MCF 10A (cell line): ENCODE results near the gene TDRD6. TPM values are rescaled to one million over a fixed set of nuclear protein-coding genes. Genes with fewer than 3 reads are reported as not detected.

Experiments
- BruUV-seq: library from RNA; stranded (reverse); fragments of 400-500 nt; replicated peaks from 2 replicates; lab custom pipeline; 2021; lab: Mats Ljungman, UMichigan
- CTCF ChIA-PET: fragments of 300-600 bp; sonication (Branson Sonifier 250); formaldehyde crosslinking; extraction: SDS; loops from one replicate; lab custom pipeline; 2021; ENCODE audit warnings: antibody characterized with exemption, inconsistent platforms; lab: Yijun Ruan, JAX
- POLR2A ChIA-PET: fragments of 300-600, 350-650 bp; sonication (Branson Sonifier 250); formaldehyde crosslinking; extraction: SDS; loops from one replicate; lab custom pipeline; 2020; ENCODE audit warnings: antibody characterized with exemption, inconsistent platforms; lab: Yijun Ruan, JAX
- DNase-seq: peaks from one replicate; pipeline ENCODE4 v3.0.0-alpha.2; 2018; ENCODE audit not compliant: unreplicated experiment
- H3K27ac Mint-ChIP-seq: one replicate; pipeline ENCODE4 v1.8.0; 2022; ENCODE audit warnings: mild to moderate bottlenecking, low read depth, mixed read lengths; ENCODE audit not compliant: unreplicated experiment
- H3K27me3 Mint-ChIP-seq: one replicate; pipeline ENCODE4 v1.8.0; 2022; ENCODE audit warnings: mixed read lengths; ENCODE audit not compliant: insufficient read depth, unreplicated experiment
- H3K36me3 Mint-ChIP-seq: one replicate; pipeline ENCODE4 v1.8.0; 2022; ENCODE audit warnings: mild to moderate bottlenecking, moderate library complexity, mixed read lengths; ENCODE audit not compliant: insufficient read depth, unreplicated experiment
- H3K4me1 Mint-ChIP-seq: one replicate; pipeline ENCODE4 v1.8.0; 2022; ENCODE audit warnings: mixed read lengths; ENCODE audit not compliant: insufficient read depth, unreplicated experiment
- H3K4me3 Mint-ChIP-seq: one replicate; pipeline ENCODE4 v1.8.0; 2022; ENCODE audit warnings: mild to moderate bottlenecking, moderate library complexity, mixed read lengths; ENCODE audit not compliant: unreplicated experiment
- H3K9me3 Mint-ChIP-seq: one replicate; pipeline ENCODE4 v1.8.0; 2022; ENCODE audit warnings: mixed read lengths; ENCODE audit not compliant: unreplicated experiment
- intact Hi-C: fragments of 100-400 bp; cut with micrococcal nuclease; formaldehyde crosslinking; loops from 2 replicates; pipeline ENCODE4 v1.14.1; 2022
- total RNA-seq: library from RNA; stranded (reverse); gene quantifications from 2 replicates; pipeline ENCODE4 v1.2.3, GENCODE V29; 2022
- TF ChIP-seq, protein P1 (sequence below): fragments of 200-600 bp; IDR thresholded peaks from one replicate; pipeline ENCODE4 v1.8.0; 2022; ENCODE audit warnings: antibody characterized with exemption, mild to moderate bottlenecking; ENCODE audit not compliant: unreplicated experiment

The TDRD6 gene
- total RNA-seq, 1 experiment from 2014 or later, result 0.56 TPM

DNA sequence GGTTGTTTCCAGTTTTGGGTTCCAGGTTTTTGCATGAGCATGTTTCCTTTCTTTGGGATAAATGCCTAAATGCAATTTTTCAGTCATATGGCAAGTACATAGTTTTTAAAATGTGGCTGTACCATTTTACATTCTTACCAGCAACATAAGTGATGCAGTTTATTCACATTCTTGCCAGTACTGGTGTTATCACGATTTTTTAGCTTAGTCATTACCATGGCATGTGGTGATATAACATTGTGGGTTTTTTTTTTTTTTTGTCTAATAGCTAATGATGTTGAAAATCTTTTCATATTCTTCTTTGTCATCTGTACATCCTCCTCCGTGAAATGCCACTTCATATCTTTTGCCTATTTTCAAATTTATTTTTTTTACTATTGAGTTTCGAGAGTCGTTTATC is 2.9 kb upstream of the TDRD6 start:
- no peaks in the 10 kb centered on the region for H3K9me3 Mint-ChIP-seq
- POLR2A ChIA-PET, result interaction anchor here (0.7 kb wide), 2 partner anchors 33 to 1522 kb away, joined by 3 read pairs; no protein-coding TSS in a partner anchor
- H3K4me3 Mint-ChIP-seq, result no peak overlapping the region
- CTCF ChIA-PET, result interaction anchor here (0.7 kb wide), 1 partner anchor 76 kb away, joined by 3 read pairs; no protein-coding TSS in a partner anchor
- TF ChIP-seq, protein P1, sequence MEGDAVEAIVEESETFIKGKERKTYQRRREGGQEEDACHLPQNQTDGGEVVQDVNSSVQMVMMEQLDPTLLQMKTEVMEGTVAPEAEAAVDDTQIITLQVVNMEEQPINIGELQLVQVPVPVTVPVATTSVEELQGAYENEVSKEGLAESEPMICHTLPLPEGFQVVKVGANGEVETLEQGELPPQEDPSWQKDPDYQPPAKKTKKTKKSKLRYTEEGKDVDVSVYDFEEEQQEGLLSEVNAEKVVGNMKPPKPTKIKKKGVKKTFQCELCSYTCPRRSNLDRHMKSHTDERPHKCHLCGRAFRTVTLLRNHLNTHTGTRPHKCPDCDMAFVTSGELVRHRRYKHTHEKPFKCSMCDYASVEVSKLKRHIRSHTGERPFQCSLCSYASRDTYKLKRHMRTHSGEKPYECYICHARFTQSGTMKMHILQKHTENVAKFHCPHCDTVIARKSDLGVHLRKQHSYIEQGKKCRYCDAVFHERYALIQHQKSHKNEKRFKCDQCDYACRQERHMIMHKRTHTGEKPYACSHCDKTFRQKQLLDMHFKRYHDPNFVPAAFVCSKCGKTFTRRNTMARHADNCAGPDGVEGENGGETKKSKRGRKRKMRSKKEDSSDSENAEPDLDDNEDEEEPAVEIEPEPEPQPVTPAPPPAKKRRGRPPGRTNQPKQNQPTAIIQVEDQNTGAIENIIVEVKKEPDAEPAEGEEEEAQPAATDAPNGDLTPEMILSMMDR, result no peak
- no peaks in the 10 kb centered on the region for H3K36me3 Mint-ChIP-seq
- intact Hi-C loops, result no loop called here
- no peak for DNase-seq
- no TSS peak for BruUV-seq
- H3K4me1 Mint-ChIP-seq, result no peaks in the 10 kb centered on the region
- H3K27me3 Mint-ChIP-seq, result no peaks in the 10 kb centered on the region
- no peak overlapping the region for H3K27ac Mint-ChIP-seq

DNA sequence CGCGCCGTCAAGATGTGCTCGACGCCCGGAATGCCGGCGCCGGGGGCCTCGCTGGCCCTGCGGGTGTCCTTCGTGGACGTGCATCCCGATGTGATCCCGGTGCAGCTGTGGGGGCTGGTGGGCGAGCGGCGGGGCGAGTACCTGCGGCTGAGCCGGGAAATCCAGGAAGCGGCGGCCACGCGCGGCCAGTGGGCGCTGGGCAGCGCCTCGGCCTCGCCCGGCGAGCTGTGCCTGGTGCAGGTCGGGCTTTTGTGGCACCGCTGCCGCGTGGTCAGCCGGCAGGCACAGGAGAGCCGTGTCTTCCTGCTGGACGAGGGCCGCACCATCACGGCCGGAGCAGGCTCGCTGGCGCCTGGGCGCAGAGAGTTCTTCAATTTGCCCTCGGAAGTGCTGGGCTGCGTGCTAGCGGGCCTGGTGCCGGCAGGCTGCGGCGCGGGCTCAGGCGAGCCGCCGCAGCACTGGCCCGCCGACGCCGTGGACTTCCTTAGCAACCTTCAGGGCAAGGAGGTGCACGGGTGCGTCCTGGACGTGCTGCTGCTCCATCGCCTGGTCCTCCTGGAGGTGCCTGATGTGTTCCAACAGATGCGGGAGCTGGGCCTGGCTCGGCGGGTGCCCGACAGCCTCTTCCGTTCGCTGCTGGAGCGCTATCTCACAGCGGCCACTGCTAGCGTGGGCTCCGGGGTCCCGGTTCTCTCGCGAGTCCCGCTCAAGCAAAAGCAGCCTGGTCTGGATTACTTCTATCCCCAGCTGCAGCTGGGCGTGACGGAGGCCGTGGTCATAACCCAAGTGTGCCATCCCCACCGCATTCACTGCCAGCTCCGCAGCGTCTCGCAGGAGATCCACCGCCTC is 656 bp downstream of the TDRD6 start:
- intact Hi-C loops, result no loop called here
- Mint-ChIP-seq H3K27ac (no peak overlapping the region), H3K4me3 (no peak overlapping the region)

DNA sequence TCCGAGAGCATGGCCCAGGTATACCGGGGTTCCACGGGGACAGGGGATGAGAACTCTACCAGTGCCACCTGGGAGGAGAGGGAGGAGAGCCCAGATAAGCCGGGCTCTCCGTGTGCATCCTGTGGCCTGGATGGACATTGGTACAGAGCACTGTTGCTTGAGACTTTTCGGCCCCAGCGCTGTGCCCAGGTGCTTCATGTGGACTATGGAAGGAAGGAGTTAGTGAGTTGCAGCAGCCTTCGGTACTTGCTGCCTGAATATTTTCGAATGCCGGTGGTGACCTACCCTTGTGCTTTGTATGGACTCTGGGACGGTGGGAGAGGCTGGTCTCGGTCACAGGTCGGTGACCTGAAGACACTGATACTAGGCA is 1.3 kb downstream of the TDRD6 start:
- no TSS peak for BruUV-seq
- CTCF ChIA-PET, result interaction anchor here (1.0 kb wide), 1 partner anchor 14 kb away, joined by 6 read pairs; no protein-coding TSS in a partner anchor
- DNase-seq, result no peak
- H3K4me1 Mint-ChIP-seq, result peaks cover 10% of the 10 kb centered on the region
- H3K4me3 Mint-ChIP-seq, result no peak overlapping the region
- POLR2A ChIA-PET, result no interaction called here
- H3K27me3 Mint-ChIP-seq, result no peaks in the 10 kb centered on the region
- TF ChIP-seq, protein P1, result no peak
- intact Hi-C loops, result no loop called here
- no peak overlapping the region for H3K27ac Mint-ChIP-seq
- H3K36me3 Mint-ChIP-seq, result no peaks in the 10 kb centered on the region
- H3K9me3 Mint-ChIP-seq, result no peaks in the 10 kb centered on the region

More for the DNA sequence above, 656 bp downstream of the TDRD6 start:
- H3K36me3 Mint-ChIP-seq, result no peaks in the 10 kb centered on the region
- CTCF ChIA-PET, result interaction anchor here (1.0 kb wide), 1 partner anchor 15 kb away, joined by 6 read pairs; no protein-coding TSS in a partner anchor
- TF ChIP-seq, protein P1, result no peak
- POLR2A ChIA-PET, result no interaction called here
- no TSS peak for BruUV-seq
- H3K9me3 Mint-ChIP-seq, result no peaks in the 10 kb centered on the region
- no peaks in the 10 kb centered on the region for H3K27me3 Mint-ChIP-seq
- no peak for DNase-seq
- peaks cover 10% of the 10 kb centered on the region for H3K4me1 Mint-ChIP-seq

GRCh38 chr6:46689657-46690056 is 2.0 kb downstream of the TDRD6 start:
- Mint-ChIP-seq H3K27me3 (no peaks in the 10 kb centered on the region), H3K4me1 (peaks cover 10% of the 10 kb centered on the region), H3K27ac (no peak overlapping the region), H3K9me3 (no peaks in the 10 kb centered on the region), H3K36me3 (no peaks in the 10 kb centered on the region), H3K4me3 (no peak overlapping the region)
- TF ChIP-seq, protein P1, result no peak
- intact Hi-C loops, result no loop called here
- POLR2A ChIA-PET, result interaction anchor here (1.6 to 2.2 kb wide), 2 partner anchors 12 to 37 kb away, joined by 4 to 8 read pairs; partner anchors contain the start of genes CYP39A1 and SLC25A27
- no TSS peak for BruUV-seq
- no peak for DNase-seq
- CTCF ChIA-PET, result interaction anchor here (1.0 kb wide), 1 partner anchor 14 kb away, joined by 6 read pairs; no protein-coding TSS in a partner anchor
